GM19455 (cell line): ENCODE data around the gene TYMP.

Experiments used
- ATAC-seq: cut with Tn5 transposase; IDR thresholded peaks from one replicate; pipeline ENCODE4 v1.9.1; 2021; ENCODE audit not compliant: unreplicated experiment

Gene TYMP

GRCh38 chr22:50563413-50564160, 33.8 kb upstream of the TYMP start:
- no peak for ATAC-seq

DNA sequence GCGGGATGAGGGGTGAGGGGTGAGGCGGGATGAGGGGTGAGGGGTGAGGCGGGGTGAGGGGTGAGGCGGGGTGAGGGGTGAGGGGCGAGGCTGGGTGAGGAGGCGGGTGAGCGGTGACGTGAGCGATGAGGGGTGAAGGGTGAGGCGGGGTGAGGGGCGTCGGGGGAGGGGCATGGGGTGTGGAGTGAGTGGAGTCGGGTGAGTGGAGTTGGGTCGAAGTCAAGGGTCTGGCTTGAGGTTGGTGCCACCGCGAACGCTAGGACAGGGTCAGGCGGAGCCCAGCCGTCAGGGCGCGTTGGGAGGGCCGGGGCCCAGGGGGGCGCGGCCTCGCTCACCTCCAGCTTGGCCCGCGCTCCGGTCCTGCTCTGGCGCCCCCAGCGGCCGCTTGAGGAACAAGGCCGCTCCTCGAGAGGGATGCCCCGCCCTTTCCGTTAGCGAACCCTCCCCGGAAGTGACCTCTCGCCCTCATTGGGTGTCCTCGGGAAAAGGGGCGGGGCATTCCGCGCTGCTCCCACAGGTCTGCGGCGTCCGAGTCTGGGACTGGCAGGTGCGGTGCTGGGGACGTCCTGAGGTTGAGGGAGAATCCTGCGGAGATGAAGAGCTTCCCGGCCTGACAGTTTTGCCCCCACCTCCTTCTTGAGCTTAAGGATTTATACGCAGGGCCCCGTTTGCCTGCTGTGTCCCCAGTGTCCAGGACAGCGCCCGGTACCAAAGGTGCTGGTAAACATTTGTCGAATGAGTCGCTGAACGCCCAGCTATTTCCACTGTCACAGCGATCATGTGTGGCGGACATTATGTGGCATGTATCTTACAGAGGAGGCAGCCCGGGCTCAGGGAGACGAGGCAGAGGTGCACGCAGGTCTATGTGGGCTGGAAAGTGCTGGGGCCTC, 33.0 kb upstream of the TYMP start, which contains the start of gene SYCE3:
Gene SYCE3 (minus strand): TSS at position 397 of the 890 bp plus-strand sequence. CDS start 6,514 bp downstream, outside the sequence.
- ATAC-seq, result peak; percentile 94

- no peak for ATAC-seq
These were observed 31.9 kb upstream of the TYMP start for GRCh38 chr22:50561401-50562358.

DNA sequence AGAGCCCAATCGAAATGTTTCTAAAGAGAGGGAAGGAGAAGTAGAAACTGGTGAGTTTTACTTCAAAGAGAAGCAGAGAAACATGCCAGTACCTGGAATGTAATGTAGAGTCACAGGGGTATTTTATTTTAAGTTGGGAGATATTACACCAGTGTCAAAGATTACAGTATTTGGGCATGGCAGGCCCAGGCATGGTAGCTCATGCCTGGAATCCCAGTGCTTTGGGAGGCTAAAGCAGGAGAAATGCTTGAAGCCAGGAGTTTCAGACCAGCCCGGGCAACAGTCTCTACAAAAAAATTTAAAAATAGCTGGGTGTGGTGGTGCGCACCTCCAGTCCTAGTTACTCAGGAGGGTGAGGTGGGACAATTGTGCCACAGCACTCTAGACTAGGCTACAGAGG, 30.2 kb upstream of the TYMP start:
- ATAC-seq, result no peak

- ATAC-seq, result no peak
These were observed 26.9 kb upstream of the TYMP start for GRCh38 chr22:50556703-50557102.

GRCh38 chr22:50553310-50553709, 23.5 kb upstream of the TYMP start:
- ATAC-seq, result no peak

GRCh38 chr22:50551160-50551752, 21.4 kb upstream of the TYMP start:
- no peak for ATAC-seq

DNA sequence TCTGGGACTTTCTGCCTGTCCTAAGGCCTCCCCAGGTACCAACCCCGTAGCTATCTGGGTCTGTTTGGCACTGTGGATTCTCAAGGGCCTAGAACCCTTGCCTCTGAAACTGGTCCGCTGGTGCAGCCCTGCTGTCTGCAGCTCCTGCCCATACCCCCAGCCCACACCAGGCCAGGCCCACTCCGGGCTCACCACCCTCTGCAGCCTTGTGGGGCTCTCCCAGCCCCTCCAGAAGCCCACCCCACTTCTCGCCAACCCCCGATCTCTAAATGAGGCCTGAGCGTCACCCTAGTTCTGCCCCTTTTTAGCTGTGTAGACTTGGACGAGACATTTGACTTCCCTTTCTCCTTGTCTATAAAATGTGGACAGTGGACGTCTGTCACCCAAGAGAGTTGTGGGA, 20.6 kb upstream of the TYMP start:
- ATAC-seq, result no peak

GRCh38 chr22:50548921-50549790, 19.3 kb upstream of the TYMP start:
- ATAC-seq, result no peak

DNA sequence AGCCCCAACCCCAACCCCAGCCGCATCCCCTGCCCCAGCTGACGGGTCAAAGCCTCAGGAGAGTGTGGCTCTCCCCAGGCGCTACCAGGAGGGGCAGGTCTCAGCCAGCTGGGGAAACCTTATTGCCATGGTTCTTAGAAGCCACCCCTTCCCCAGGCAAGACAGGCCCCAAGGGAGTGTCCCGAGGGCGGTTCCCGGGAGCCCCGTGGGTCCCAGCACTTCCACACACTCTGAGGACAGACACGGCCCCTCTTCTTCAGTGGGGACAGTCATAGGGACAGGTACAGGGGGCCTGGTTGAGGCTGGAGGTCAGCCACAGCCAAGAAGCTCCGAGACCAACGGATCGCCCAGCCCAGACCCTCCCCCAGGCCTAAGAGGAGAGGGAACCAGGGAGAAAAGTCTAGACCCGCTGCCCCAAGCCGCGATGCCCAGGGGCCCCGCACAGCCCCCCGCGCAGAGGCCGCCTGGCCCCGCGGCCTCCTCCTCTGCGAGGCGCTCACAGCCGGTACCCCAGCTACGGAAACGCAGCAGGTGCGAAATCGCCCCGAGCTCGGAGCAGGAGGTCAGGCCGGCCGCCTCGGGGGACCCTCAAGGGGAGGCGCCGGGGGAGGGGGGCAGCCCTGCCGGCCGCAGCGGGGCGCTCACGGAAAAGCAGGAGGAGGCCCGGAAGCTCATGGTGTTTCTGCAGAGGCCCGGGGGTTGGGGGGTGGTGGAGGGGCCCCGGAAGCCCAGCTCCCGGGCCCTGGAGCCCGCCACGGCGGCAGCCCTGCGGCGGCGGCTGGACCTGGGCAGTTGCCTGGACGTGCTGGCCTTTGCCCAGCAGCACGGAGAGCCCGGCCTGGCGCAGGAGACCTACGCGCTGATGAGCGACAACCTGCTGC, 18.5 kb upstream of the TYMP start:
- ATAC-seq, result no peak

DNA sequence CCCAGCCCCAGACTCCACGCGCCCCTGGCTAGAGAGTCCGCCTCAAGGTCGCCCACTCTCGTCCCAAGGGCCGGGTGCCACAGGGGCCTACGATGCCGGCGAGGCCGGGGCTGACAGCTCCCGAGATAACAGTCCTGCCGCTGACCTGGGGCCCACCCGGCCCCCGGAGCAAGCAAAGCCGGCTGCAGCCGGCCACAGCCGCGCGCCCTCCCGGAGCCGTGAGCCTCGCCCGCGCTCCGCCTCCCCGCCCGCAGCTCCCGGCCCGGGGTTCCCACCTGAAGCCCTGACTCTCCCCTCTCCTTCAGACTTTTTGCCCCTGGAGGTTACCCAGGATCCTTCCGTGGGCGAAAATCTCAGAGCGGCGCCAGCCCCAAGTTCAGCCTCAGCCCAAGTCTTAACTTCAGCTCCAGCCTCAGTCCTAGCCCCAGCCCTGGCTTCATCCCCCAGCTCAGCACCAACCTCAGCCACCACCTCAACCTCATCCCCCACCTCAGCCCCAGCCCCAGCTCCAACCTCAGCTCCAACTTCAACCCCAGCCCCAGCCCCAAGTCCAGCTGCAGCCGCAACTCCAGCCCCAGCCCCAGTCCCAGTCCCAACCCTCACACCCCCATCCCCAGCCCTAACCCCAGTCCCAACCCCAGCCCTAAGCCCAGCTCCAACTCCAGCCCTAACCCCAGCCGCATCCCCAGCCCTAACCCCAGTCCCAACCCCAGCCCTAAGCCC, 17.6 kb upstream of the TYMP start:
- ATAC-seq, result no peak

GRCh38 chr22:50546326-50547262, 16.8 kb upstream of the TYMP start:
- ATAC-seq, result no peak

- no peak for ATAC-seq
These were observed 15.9 kb upstream of the TYMP start, which contains the start of gene KLHDC7B for GRCh38 chr22:50545522-50546325. KLHDC7B (plus strand) TSS chr22:50545899; CDS start chr22:50546244, 345 bp downstream.

DNA sequence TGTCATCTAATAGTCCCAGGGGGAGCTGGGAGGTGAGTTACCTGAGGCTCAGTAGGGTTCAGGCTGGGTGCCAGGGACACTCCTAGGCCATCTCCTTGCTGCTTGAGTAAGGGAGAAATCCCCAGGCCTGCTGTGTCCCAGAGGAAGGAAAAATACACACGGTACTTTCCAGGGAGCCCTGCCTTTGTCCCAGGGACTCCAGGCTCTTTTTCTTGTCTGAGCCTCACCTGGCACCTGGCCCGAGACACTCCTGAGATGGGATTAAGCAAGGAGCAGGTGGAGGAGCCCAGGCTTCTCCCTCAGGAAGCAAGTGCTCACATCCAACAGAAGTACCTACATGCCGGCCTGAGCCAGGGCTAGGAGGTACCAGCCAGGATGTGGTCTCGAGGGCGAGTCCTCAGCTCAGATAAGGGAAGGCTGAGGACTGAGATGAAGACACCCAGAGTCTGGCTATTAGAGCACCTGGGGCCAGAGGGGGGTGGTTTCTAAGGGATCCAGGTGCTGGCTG, 15.0 kb upstream of the TYMP start:
- ATAC-seq, result no peak

DNA sequence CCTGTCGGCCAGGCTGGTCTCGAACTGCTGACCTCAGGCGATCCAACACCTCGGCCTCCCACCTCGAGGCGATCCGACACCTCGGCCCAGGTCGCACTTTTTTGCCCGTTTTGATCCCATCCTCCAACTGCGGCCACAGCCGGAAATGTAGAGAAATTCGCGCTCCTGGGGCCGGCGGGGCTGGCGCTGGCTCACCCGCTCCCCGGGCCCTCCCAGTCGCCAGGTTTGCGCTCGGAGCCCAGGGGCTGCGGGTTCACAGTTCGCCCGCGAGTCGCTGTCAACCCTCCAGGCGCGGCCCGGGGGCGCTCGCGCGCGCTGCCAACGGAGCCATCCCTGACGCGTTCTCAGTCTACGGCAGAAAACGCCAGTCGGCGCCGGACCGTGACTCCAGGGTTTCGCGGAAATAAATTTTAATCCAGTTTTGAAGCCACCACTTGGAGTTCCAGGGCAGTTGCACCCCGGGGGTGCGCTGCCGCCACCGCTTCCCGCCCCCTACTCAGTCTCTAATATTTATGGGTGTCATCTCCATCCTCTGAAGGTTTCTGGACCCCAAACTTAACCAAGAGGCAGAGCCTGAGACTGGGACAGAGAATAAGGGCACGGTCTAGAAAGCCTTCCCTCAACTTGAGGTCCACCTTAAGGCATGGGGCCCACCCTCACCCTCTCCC, 14.4 kb upstream of the TYMP start:
- ATAC-seq, result no peak
